Stimulated activated CD8-positive, alpha-beta memory T cell treated with anti-CD3 and anti-CD28 coated beads, Interleukin-15, amount 100 ng/mL, for 4 hours (primary cell): Measurements from ENCODE around the gene CFL2.

Source experiments
- DNase-seq, 2 donors: peaks; one replicate each; pipeline ENCODE4 v3.0.0-alpha.2; 2020; ENCODE audit warnings: low read depth in 2 of 2

CFL2 gene

GRCh38 chr14:34676516-34677211 lies 37.7 kb downstream of the CFL2 start:
- DNase-seq, result no peak

GRCh38 chr14:34673702-34674101 lies 40.7 kb downstream of the CFL2 start:
- DNase-seq, result no peak

GRCh38 chr14:34671716-34672115 lies 42.7 kb downstream of the CFL2 start:
- no peak for DNase-seq

GRCh38 chr14:34668111-34668510 lies 46.3 kb downstream of the CFL2 start:
- DNase-seq, result no peak

- DNase-seq, result no peak
Measured at GRCh38 chr14:34667007-34667406, 47.4 kb downstream of the CFL2 start.

- DNase-seq, result no peak
Measured at GRCh38 chr14:34665785-34666435, 48.5 kb downstream of the CFL2 start.

GRCh38 chr14:34662561-34663088 lies 51.8 kb downstream of the CFL2 start:
- DNase-seq, result no peak

- DNase-seq, result no peak
Measured at GRCh38 chr14:34660796-34661195, 53.6 kb downstream of the CFL2 start.
